GM12801 (cell line): ENCODE results near the gene LAMA2.

Experiments used
- TF ChIP-seq, protein P1 (sequence below): IDR thresholded peaks from one replicate; pipeline ENCODE4 v1.5.1; 2011; ENCODE audit warnings: control low read depth; ENCODE audit not compliant: insufficient read length; ENCODE audit errors: extremely low read depth

The LAMA2 gene

DNA sequence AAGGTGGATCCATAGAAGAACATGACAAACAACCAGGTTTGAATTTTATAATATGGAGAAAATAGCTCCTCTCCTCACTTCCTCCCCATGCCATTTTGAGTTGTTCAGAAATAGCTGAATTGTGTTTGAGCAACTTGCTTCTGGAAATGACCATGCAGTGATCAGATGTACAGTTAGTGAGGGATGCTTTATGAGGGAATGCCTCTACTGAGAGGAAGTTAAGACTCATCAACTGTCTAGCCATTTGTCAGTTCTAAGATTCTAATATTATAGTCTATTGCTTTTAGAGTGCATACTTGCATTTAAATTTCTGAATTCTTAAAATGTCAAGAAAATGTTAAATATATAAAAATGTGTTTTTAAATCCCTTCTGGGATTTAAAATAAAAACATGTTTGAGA lies 3.8 kb downstream of the LAMA2 start:
- TF ChIP-seq, protein P1, sequence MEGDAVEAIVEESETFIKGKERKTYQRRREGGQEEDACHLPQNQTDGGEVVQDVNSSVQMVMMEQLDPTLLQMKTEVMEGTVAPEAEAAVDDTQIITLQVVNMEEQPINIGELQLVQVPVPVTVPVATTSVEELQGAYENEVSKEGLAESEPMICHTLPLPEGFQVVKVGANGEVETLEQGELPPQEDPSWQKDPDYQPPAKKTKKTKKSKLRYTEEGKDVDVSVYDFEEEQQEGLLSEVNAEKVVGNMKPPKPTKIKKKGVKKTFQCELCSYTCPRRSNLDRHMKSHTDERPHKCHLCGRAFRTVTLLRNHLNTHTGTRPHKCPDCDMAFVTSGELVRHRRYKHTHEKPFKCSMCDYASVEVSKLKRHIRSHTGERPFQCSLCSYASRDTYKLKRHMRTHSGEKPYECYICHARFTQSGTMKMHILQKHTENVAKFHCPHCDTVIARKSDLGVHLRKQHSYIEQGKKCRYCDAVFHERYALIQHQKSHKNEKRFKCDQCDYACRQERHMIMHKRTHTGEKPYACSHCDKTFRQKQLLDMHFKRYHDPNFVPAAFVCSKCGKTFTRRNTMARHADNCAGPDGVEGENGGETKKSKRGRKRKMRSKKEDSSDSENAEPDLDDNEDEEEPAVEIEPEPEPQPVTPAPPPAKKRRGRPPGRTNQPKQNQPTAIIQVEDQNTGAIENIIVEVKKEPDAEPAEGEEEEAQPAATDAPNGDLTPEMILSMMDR, result no peak

DNA sequence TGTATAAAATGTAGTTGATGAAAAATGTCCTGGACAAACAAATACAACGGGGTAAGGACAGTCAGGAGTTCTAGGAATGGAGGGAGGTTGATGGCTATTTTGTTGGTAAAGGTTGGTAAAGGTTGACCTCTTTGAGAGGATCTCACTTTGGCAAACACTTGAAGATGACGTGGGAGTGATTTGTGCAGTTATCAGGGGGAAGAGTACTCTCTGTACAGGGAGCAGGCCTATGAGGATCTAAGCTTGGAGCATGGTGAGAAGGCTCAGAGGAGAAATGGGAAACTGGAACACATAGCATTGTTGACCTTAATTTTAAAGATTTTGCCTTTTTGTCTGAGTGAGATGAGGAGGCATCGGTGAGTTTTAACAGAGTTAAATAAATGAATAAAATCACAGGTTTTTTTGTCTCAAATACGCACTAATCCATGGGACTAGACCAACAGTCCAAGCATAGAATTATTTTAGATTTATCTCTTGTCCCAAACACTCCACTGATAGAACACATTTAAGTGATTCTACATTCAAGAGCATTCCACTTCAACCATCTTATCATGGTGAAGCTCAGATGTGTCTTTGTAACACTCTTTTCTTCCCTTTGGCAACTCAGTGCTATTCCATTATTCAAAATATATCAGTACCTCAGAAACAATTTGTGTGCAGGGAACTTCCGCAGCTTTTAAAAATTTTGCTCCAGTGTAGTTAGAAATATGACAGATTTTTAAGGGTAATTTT lies 5.7 kb downstream of the LAMA2 start:
- TF ChIP-seq, protein P1, result no peak

GRCh38 chr6:128889870-128890269 lies 6.9 kb downstream of the LAMA2 start:
- TF ChIP-seq, protein P1, result no peak

DNA sequence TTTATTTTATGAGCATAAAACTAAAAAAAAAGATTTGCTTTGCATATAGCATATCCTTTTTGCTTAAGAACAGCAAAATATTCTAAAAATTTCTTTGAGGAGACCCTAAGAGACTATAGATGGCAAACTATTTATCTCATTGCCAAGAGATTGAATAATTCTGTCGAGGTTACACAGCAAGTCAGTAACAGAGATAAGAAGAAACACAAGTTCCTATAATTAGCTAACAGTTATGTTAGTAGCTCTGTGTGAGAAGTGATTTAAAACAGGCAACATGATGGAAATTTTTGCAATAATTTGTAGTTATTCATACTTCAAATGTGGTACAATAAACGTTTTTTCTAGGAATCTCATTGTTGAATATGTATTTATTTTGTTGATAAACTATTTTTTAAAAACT lies 9.1 kb downstream of the LAMA2 start:
- TF ChIP-seq, protein P1, result no peak

DNA sequence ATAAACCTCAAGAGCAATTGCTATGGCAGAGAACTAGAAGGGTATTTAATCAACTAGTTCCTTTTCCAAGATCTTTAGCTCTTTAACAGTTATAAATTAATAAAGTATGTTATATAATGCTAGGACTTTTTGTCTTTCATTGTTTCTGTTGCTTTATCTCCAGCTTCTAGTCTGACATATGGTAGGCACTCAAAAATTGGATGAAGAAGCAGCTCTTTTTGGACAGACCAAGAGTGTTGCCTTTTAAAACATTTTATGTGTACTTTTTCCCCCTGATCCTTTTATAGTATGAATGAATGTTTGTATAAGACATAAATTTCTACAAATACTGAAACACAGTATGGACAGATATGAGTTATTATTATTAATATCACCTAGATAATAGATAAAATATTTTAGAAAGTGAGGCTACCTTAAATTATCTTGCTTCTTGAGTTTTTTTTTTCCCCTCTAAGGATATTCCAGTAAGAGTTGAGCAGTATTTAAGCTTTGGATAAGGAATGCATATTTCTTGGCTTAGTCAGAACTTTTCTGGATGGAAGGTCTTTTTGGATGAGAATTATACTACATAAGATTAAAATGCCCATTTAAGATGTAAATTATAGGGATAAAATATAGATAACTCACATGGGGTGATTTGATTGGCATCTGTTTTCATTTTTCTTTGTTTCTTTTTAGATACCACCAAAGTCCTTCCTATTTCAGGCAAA lies 16.6 kb downstream of the LAMA2 start:
- TF ChIP-seq, protein P1, result no peak

- TF ChIP-seq, protein P1, result no peak
Observed at GRCh38 chr6:128903715-128904114, 20.8 kb downstream of the LAMA2 start.

DNA sequence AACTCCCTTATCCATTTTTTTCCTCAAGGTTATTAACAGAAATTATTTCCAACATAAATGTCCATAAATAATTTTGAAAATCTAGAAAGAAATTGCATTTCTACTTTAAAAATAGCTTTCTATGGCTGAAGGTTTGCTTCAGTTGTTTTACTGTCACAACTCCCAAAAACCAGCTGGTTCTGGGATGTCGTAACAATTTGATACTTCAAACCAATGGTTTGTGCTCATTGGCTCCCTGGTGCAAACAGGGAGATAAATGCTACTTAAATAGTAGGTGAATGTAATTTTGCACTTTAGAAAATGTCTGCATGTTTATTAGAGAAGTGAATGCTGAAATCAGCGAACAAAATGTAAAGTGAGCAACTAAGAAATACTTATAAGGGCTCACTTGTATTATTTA lies 31.1 kb downstream of the LAMA2 start:
- TF ChIP-seq, protein P1, result no peak
